NCI-H187 treated with DMSO at 0.1 percent for 48 hours (cell line): ENCODE data around the gene ACACA.
"Not testable (repeated sequence)": the region's sequence is repeated elsewhere in the genome, so short reads cannot be mapped to it uniquely, and the experiment has no call there.

Experiments used
- DNase-seq: peaks from one replicate; lab custom pipeline; 2025; lab: John Stamatoyannopoulos, UW

Gene ACACA

GRCh38 chr17:37406635-37407461 is at the start of gene ACACA, which contains the start of gene TADA2A:
ACACA (minus strand) TSS chr17:37406836; CDS start chr17:37406299, 537 bp downstream.
TADA2A (plus strand) TSS chr17:37406886; CDS start chr17:37411366, 4,480 bp downstream.
- no peak for DNase-seq

GRCh38 chr17:37450112-37450511 is 43.5 kb upstream of the ACACA start:
- no peak for DNase-seq

- DNase-seq: no peak
Measured at GRCh38 chr17:37447641-37448040, 41.0 kb upstream of the ACACA start.

- DNase-seq: no peak
Measured at GRCh38 chr17:37446027-37446426, 39.4 kb upstream of the ACACA start.

- DNase-seq: not testable (repeated sequence)
Measured at GRCh38 chr17:37441369-37442014, 34.9 kb upstream of the ACACA start.

GRCh38 chr17:37440424-37440823 is 33.8 kb upstream of the ACACA start:
- no peak for DNase-seq

- no peak for DNase-seq
Measured at GRCh38 chr17:37438141-37438540, 31.5 kb upstream of the ACACA start.

GRCh38 chr17:37432671-37433070 is 26.0 kb upstream of the ACACA start:
- DNase-seq: no peak

- no peak for DNase-seq
Measured at GRCh38 chr17:37430051-37430627, 23.5 kb upstream of the ACACA start.

- DNase-seq: no peak
Measured at GRCh38 chr17:37429453-37429852, 22.8 kb upstream of the ACACA start.

GRCh38 chr17:37429039-37429438 is 22.4 kb upstream of the ACACA start:
- DNase-seq: no peak

GRCh38 chr17:37425268-37425667 is 18.6 kb upstream of the ACACA start:
- DNase-seq: no peak

- no peak for DNase-seq
Measured at GRCh38 chr17:37422971-37423625, 16.5 kb upstream of the ACACA start.

- DNase-seq: no peak
Measured at GRCh38 chr17:37417852-37418251, 11.2 kb upstream of the ACACA start.

- no peak for DNase-seq
Measured at GRCh38 chr17:37413875-37414519, 7.4 kb upstream of the ACACA start.

- DNase-seq: no peak
Measured at GRCh38 chr17:37410357-37410756, 3.7 kb upstream of the ACACA start.

GRCh38 chr17:37408145-37408479 is 1.5 kb upstream of the ACACA start:
- DNase-seq: not testable (repeated sequence)

GRCh38 chr17:37405955-37406634 is 541 bp downstream of the ACACA start:
- no peak for DNase-seq

GRCh38 chr17:37405522-37405921 is 1.1 kb downstream of the ACACA start:
- not testable (repeated sequence) for DNase-seq

GRCh38 chr17:37400505-37400904 is 6.1 kb downstream of the ACACA start:
- no peak for DNase-seq

GRCh38 chr17:37399265-37399803 is 7.3 kb downstream of the ACACA start:
- DNase-seq: no peak
